Astrocyte (in vitro differentiated cells and primary cell): ENCODE data around the gene MSX2.

Experiments
- CTCF ChIP-seq: IDR thresholded peaks from 2 replicates; pipeline ENCODE4 v1.5.1; 2011; ENCODE audit warnings: low read depth, mild to moderate bottlenecking, inconsistent platforms, low read length, moderate library complexity; ENCODE audit not compliant: insufficient read depth
- EZH2 ChIP-seq: IDR thresholded peaks from 2 replicates; pipeline ENCODE4 v1.6.1; 2012; ENCODE audit warnings: mild to moderate bottlenecking, low read length, inconsistent platforms; ENCODE audit not compliant: insufficient read depth

- TF ChIP-seq CTCF: no peak
- TF ChIP-seq EZH2: no peak
Observed at GRCh38 chr5:174750711-174751110, 26.3 kb downstream of the MSX2 start.
